HCT116 (cell line): ENCODE results near the gene DHX32. TPM values are rescaled to one million over a fixed set of nuclear protein-coding genes. Genes with fewer than 3 reads are reported as not detected.

ENCODE experiments used
- ATAC-seq: fragments of 200-7000 bp; cut with Tn5 transposase; 2 replicates; pipeline ENCODE4 v1.9.1; 2020; ENCODE audit warnings: mild to moderate bottlenecking, moderate library complexity
- BruUV-seq: library from RNA; stranded (reverse); fragments of 400-500 nt; replicated peaks from 2 replicates; lab custom pipeline; 2021; lab: Mats Ljungman, UMichigan
- CTCF ChIA-PET: fragments of 300-600 bp; sonication (Branson Sonifier 250); formaldehyde crosslinking; loops from one replicate; lab custom pipeline; 2021; ENCODE audit warnings: antibody characterized with exemption; lab: Charles Lee
- POLR2A ChIA-PET: fragments of 300-600, 350-600 bp; sonication (Branson Sonifier 250); formaldehyde crosslinking; loops from one replicate; lab custom pipeline; 2021; ENCODE audit warnings: antibody characterized with exemption; lab: Charles Lee
- RAD21 ChIA-PET, 2 experiments: fragments of 300-600 bp; sonication (Branson Sonifier 250); formaldehyde crosslinking; loops; one replicate each; lab custom pipeline; 2023; ENCODE audit warnings: low total read pairs in 2 of 2; ENCODE audit not compliant: uncharacterized antibody in 2 of 2, unreplicated experiment in 2 of 2, low non-redundant PET in 1 of 2; lab: Charles Lee
- DNase-seq: peaks from one replicate; pipeline ENCODE4 v3.0.0-alpha.2; 2010; ENCODE audit warnings: low read depth, low spot score
- H2AFZ ChIP-seq: fragments of 200-600 bp; shearing (Covaris generic), sonication (generic); 2 replicates; pipeline ENCODE4 v1.6.1; 2017; ENCODE audit warnings: low read depth, mixed run types, mixed read lengths, antibody characterized with exemption, low read length; ENCODE audit not compliant: poor library complexity, severe bottlenecking
- H3K27ac ChIP-seq: 2 replicates; pipeline ENCODE4 v1.5.1; 2012; ENCODE audit warnings: low read depth, low read length
- H3K27me3 ChIP-seq: fragments of 200-600 bp; sonication (generic); 2 replicates; pipeline ENCODE4 v1.6.1; 2016; ENCODE audit warnings: mixed run types, low read length, mixed read lengths; ENCODE audit not compliant: insufficient read depth
- H3K36me3 ChIP-seq, 2 experiments: fragments of 200-500 bp in 1 of 2; fragments of 200-600 bp in 1 of 2; sonication (Bioruptor generic) in 1 of 2; sonication (generic) in 1 of 2; 2 replicates each; pipeline versions ENCODE4 v1.5.1 to v1.6.1; 2014 to 2016; ENCODE audit warnings: low read length in 2 of 2, inconsistent platforms in 1 of 2, mixed read lengths in 1 of 2, mixed run types in 1 of 2; ENCODE audit not compliant: insufficient read depth in 2 of 2, control insufficient read depth in 1 of 2
- H3K4me1 ChIP-seq, 2 experiments: fragments of 200-600 bp in 1 of 2; sonication (generic) in 1 of 2; 2 replicates each; pipeline versions ENCODE4 v1.5.1 to v1.6.1; 2012 to 2017; ENCODE audit warnings: low read length in 2 of 2, inconsistent platforms in 1 of 2, mild to moderate bottlenecking in 1 of 2, mixed read lengths in 1 of 2, mixed run types in 1 of 2, moderate library complexity in 1 of 2; ENCODE audit not compliant: insufficient read depth in 2 of 2, control insufficient read depth in 1 of 2
- H3K4me2 ChIP-seq: fragments of 200-600 bp; sonication (generic); 2 replicates; pipeline ENCODE4 v1.6.1; 2017; ENCODE audit warnings: mixed run types, low read length, mixed read lengths
- H3K4me3 ChIP-seq, 2 experiments: fragments of 200-600 bp in 1 of 2; sonication (generic) in 1 of 2; replicated peaks in 1 of 2; 2 replicates each; pipeline ENCODE4 v1.5.1; 2011 to 2016; ENCODE audit warnings: low read length in 2 of 2, control low read depth in 1 of 2, low read depth in 1 of 2, mild to moderate bottlenecking in 1 of 2, mixed read lengths in 1 of 2, mixed run types in 1 of 2
- H3K79me2 ChIP-seq: fragments of 200-600 bp; sonication (generic); 2 replicates; pipeline ENCODE4 v1.6.1; 2017; ENCODE audit warnings: mild to moderate bottlenecking, mixed run types, low read length, moderate library complexity, mixed read lengths; ENCODE audit not compliant: insufficient read depth
- H3K9ac ChIP-seq: fragments of 200-600 bp; sonication (generic); 2 replicates; pipeline ENCODE4 v1.6.1; 2016; ENCODE audit warnings: low read length, mixed read lengths
- H3K9me2 ChIP-seq: fragments of 200-600 bp; sonication (generic), shearing (Covaris generic); 2 replicates; pipeline ENCODE4 v1.6.1; 2017; ENCODE audit warnings: mixed run types, mild to moderate bottlenecking, moderate library complexity; ENCODE audit not compliant: insufficient read depth
- H3K9me3 ChIP-seq, 2 experiments: fragments of 200-500 bp in 1 of 2; fragments of 200-600 bp in 1 of 2; sonication (Bioruptor generic) in 1 of 2; sonication (generic) in 1 of 2; 2 replicates each; pipeline ENCODE4 v1.6.1; 2014 to 2017; ENCODE audit warnings: low read length in 2 of 2, mixed read lengths in 2 of 2, inconsistent platforms in 1 of 2, low read depth in 1 of 2, mild to moderate bottlenecking in 1 of 2, mixed run types in 1 of 2, moderate library complexity in 1 of 2; ENCODE audit not compliant: control insufficient read depth in 1 of 2, insufficient read depth in 1 of 2
- H4K20me1 ChIP-seq: fragments of 200-600 bp; sonication (generic), shearing (Covaris generic); 2 replicates; pipeline ENCODE4 v1.6.1; 2017; ENCODE audit warnings: mixed run types, mild to moderate bottlenecking, moderate library complexity; ENCODE audit not compliant: insufficient read depth
- ATF3 ChIP-seq: IDR thresholded peaks from 2 replicates; pipeline ENCODE4 v1.6.1; 2012
- CBX3 ChIP-seq: IDR thresholded peaks from 2 replicates; pipeline ENCODE4 v1.6.1; 2012; ENCODE audit warnings: low read depth
- CEBPB ChIP-seq: IDR thresholded peaks from 2 replicates; pipeline ENCODE4 v1.6.1; 2012; ENCODE audit warnings: low read depth
- CTCF ChIP-seq, 3 experiments: fragments of 200-600 bp in 1 of 3; sonication (generic) in 1 of 3; IDR thresholded peaks in 2 of 3; conservative IDR thresholded peaks in 1 of 3; 2 replicates each; pipeline ENCODE4 v1.5.1; 2012 to 2017; ENCODE audit warnings: low read depth in 2 of 3, low read length in 2 of 3, antibody characterized with exemption in 1 of 3, borderline replicate concordance in 1 of 3, control low read depth in 1 of 3, mild to moderate bottlenecking in 1 of 3, mixed read lengths in 1 of 3, mixed run types in 1 of 3, moderate library complexity in 1 of 3; ENCODE audit not compliant: insufficient read depth in 1 of 3
- EGR1 ChIP-seq: IDR thresholded peaks from 2 replicates; pipeline ENCODE4 v1.6.1; 2012; ENCODE audit warnings: low read depth
- EZH2 ChIP-seq: fragments of 200-600 bp; sonication (generic); IDR thresholded peaks from 2 replicates; pipeline ENCODE4 v1.6.1; 2017; ENCODE audit warnings: antibody characterized with exemption, mixed run types
- EZH2phosphoT487 ChIP-seq: fragments of 200-600 bp; IDR thresholded peaks from 2 replicates; pipeline ENCODE4 v1.6.1; 2018; ENCODE audit warnings: antibody characterized with exemption, borderline replicate concordance
- FOSL1 ChIP-seq: IDR thresholded peaks from 2 replicates; pipeline ENCODE4 v1.6.1; 2012; ENCODE audit warnings: low read depth
- JUND ChIP-seq: IDR thresholded peaks from 2 replicates; pipeline ENCODE4 v1.6.1; 2012
- MAX ChIP-seq: IDR thresholded peaks from 2 replicates; pipeline ENCODE4 v1.6.1; 2012
- RAD21 ChIP-seq: IDR thresholded peaks from 2 replicates; pipeline ENCODE4 v1.6.1; 2012; ENCODE audit warnings: low read depth, mild to moderate bottlenecking
- SIN3A ChIP-seq: IDR thresholded peaks from 2 replicates; pipeline ENCODE4 v1.6.1; 2012; ENCODE audit warnings: low read depth
- SP1 ChIP-seq: IDR thresholded peaks from 2 replicates; pipeline ENCODE4 v1.6.1; 2012; ENCODE audit warnings: low read depth
- SRF ChIP-seq: IDR thresholded peaks from 2 replicates; pipeline ENCODE4 v1.6.1; 2012; ENCODE audit warnings: low read depth
- TCF7L2 ChIP-seq: IDR thresholded peaks from 2 replicates; pipeline ENCODE4 v1.7.0; 2011; ENCODE audit warnings: borderline replicate concordance, inconsistent platforms; ENCODE audit not compliant: insufficient read depth, insufficient read length; ENCODE audit errors: extremely low read depth
- YY1 ChIP-seq: IDR thresholded peaks from 2 replicates; pipeline ENCODE4 v1.6.1; 2011; ENCODE audit warnings: low read length, low read depth, moderate library complexity, mild to moderate bottlenecking; ENCODE audit not compliant: insufficient replicate concordance; ENCODE audit errors: extremely low read depth
- intact Hi-C: fragments of 100-400 bp; cut with micrococcal nuclease; formaldehyde crosslinking; loops from 2 replicates; pipeline ENCODE4 v1.10.0; 2022
- total RNA-seq: library from RNA; stranded (reverse); gene quantifications from one replicate; pipeline ENCODE4 v1.2.1, GENCODE V29; 2021; ENCODE audit not compliant: unreplicated experiment

Gene DHX32
- total RNA-seq, 1 experiment from 2014 or later: 50.9 TPM

- Histone ChIP-seq H3K9ac (no peak overlapping the region), H2AFZ (no peak overlapping the region), H4K20me1 (peaks cover 6% of the 10 kb centered on the region; the same call in 1 of the 2 replicates), H3K4me2 (no peak overlapping the region), H3K4me1 (no peaks in the 10 kb centered on the region), H3K4me3 (no peak overlapping the region), H3K79me2 (peaks cover 2% of the 10 kb centered on the region; the same call in 1 of the 2 replicates), H3K9me2 (no peaks in the 10 kb centered on the region), H3K9me3 (no peaks in the 10 kb centered on the region)
- no TSS peak for BruUV-seq
- ChIA-PET CTCF (no interaction called here), POLR2A (no interaction called here)
- no peak for DNase-seq
- intact Hi-C loops: no loop called here
- no peak for TF ChIP-seq EGR1
- TF ChIP-seq SIN3A: no peak
- no peak for TF ChIP-seq SRF
- TF ChIP-seq CEBPB: no peak
- TF ChIP-seq EZH2phosphoT487: no peak
- no peak for TF ChIP-seq EZH2
- no peak for TF ChIP-seq JUND
- no peak for TF ChIP-seq ATF3
- TF ChIP-seq MAX: no peak
- no peak for TF ChIP-seq CBX3
- no peak for TF ChIP-seq TCF7L2
- no peak for TF ChIP-seq YY1
- TF ChIP-seq CTCF (IDR thresholded peaks at IDR 0.05 in 2 of 3, conservative IDR thresholded peaks at IDR 0.05 in 1 of 3; ENCODE audit: borderline replicate concordance in 1 of 3, insufficient read depth in 1 of 3, low read depth in 2 of 3, low read length in 2 of 3): no peak
- no peak for TF ChIP-seq RAD21
- no peak for TF ChIP-seq SP1
- TF ChIP-seq FOSL1: no peak
- TF ChIP-seq, all 23 proteins: peak for 0
- RAD21 ChIA-PET: no interaction called here
- no peak for ATAC-seq
- no peak overlapping the region for H3K27ac ChIP-seq
- no peaks in the 10 kb centered on the region for H3K27me3 ChIP-seq
- H3K36me3 ChIP-seq: peaks cover 49 to 59% of the 10 kb centered on the region in 2 experiments
Measured at GRCh38 chr10:125840406-125840805, 40.7 kb downstream of the DHX32 start.
